Stromal cell of bone marrow (primary cell): ENCODE data around the gene FOXP4.

ENCODE experiments used
- DNase-seq: peaks from one replicate; pipeline ENCODE4 v3.0.0-alpha.2; 2012; ENCODE audit warnings: low read depth

Gene FOXP4

DNA sequence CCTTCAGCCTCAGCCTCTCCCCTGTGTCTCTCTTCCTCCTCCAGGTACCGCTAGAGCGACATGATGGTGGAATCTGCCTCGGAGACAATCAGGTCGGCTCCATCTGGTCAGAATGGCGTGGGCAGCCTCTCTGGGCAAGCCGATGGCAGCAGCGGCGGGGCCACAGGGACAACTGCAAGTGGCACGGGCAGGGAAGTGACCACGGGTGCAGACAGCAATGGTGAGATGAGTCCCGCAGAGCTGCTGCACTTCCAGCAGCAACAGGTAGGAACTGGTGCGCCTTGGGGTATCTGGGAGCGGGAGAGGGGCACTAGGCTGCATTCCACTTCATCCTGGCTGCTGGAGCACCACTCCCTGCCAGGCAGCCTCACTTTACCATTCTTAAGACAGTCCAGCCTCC lies 19.5 kb downstream of the FOXP4 start:
- DNase-seq = no peak

DNA sequence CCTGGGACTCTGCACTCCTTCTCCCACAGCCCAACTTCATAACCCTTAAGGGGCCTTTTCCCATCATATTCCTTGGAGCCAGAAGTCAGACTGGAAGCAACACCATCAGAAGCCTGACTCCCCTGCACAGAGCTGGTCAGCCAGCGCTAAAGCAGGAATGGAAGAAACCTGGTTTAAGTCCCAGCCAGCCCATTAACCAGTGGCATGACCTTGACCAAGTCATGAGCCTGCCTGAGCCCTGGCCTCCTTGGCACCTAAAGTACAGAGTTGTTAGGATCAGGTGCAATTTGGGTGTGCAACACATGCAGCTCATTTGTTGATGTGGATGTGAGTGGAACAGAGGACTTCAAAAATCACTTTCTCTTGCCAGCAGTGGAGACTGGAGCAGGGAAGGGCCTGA lies 20.8 kb downstream of the FOXP4 start:
- no peak for DNase-seq

DNA sequence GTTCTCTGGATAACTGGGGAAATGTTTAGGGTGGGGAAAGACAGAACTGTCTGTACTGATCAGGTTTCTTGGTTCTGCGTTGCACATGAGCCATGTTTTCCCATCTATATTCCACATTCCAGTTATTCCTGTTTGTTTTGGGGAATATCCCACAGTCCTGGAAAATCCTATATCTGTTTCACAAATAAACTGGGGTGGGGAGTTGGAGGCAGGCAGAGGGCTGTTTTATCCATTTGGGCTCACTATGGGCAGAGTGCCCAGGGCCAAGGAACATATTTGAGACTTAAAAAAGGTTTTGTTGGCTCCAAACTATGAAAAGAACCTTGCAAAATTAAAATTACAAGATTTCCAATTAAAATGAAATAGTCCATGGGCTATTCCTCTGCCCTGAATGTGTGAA lies 21.5 kb downstream of the FOXP4 start:
- DNase-seq = no peak

DNA sequence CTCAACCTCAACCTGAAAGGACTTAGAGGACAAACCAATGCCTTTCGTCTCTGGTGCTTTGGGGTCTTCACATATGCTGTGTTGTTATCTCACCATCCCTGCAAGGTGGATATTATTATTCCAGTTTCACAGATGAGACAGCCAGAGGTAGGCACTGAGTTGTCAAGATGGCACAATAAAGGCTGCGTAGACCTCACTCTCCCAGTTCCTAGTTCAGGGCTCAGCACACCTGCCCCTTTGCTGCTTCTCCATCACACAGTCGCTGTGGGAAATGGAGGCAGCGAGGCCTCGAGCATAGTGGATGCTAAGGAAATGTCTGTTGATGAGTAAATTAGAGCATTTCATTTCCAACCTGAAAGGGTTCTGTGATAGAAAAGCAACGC lies 22.0 kb downstream of the FOXP4 start:
- no peak for DNase-seq

DNA sequence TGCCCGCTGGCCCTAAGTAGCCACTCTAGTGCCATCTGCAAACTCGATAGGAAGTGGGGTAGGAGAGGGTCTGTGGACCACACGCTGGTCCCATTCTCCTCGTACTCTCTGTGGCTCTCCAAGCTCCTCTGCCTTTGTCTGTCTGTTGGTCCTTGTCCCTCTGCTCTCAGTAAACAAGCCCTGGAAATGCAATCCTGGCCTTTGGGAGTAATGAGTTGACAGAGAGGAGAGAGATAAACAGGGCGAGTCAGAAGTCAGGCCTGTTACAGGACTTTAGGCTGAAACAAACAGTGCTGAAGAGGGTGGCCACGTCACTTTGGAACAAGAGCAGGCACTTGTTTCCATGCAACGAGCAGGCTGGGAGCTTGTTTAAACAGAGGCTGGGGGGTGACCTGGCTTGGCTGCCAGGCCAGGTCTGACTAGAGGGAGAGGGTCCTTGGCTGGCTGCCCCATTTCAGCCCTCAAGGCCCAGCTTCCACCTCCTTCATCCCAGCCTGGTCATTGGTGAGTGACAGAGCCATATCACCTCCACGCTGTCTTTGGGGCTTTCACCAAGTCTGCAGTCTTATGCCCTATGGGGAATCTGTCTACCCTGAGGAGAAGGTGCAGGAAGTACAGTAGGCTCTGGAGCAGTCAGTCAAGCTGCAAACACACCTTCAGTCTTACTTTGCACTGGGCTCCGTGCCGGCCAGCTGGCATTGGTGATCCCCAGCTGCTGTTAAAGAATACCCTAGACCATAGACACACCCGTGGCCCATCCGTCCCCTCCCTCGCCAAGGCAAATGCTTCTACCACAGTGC lies 22.6 kb downstream of the FOXP4 start:
- no peak for DNase-seq

DNA sequence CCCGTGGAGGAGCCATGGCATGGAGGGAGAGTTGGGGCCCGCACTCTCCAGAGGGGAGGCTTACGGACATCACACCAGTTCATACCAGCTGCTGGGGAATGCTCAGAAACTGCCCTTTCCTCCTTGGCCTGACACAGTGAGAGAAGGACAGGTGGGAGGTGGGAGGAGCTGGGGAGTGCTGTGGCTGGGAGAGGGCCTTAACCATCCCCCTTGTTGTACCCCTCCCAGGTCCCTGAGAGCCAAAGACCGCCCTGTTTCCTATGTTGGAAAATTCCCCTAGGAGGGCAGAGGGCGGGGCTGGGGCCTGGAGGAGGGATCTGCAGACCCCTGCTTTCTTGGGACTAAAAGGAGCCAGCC lies 24.1 kb downstream of the FOXP4 start:
- DNase-seq = no peak

DNA sequence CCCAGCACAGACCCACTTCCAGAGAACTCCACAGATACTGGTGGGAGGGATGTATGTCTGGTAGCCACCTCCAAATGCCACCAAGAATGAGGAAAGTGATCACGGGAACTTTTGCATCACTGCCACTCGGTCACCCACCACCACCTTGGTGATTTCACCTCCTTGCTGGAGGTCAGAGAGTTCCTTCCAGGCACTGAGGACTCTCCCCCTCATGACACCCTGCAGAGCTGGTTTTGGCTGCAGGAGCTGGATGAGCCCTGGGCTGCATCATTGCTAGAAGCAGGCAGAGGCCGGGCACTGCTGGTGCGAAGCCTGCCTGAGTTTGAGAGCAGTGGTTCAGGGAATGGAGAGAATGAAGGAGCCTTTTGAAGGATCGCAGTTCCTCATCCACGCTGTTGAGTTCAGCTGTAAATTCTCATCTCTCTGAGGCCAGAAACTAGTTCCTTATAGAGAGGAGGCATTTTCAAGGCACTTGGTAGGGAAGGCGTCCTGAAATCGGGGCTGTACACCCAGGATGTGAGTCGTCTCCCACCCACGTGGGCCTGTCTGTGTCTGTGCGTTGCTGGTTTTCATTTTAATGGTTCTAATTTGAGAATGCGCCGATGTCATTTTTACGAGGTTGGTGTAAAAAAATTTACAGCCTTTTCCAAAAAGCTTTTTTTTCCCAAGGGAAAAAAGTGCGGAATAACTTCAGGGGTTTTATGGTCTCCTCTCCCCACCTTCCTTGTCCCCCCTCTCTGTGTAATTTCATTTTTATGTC lies 25.0 kb downstream of the FOXP4 start:
- DNase-seq = no peak

DNA sequence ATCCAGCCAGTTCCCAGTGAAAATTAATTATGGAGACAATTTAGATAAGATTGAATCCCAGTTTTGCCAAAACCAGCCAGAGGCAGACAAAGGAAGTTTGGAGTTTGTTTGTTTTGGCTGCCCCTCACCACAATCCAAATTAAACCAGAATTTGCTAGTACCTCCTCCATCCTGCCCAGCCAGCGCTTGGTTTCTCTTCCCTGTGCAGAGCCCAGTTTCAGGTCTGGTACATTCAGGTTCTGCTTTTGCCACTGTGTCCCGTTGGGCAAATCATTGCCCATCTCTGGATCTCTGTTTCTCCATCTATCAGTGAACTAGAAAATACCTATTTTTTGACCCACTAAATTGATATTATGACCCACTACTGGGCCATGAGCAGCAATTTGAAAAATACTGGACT lies 26.4 kb downstream of the FOXP4 start:
- DNase-seq = no peak

DNA sequence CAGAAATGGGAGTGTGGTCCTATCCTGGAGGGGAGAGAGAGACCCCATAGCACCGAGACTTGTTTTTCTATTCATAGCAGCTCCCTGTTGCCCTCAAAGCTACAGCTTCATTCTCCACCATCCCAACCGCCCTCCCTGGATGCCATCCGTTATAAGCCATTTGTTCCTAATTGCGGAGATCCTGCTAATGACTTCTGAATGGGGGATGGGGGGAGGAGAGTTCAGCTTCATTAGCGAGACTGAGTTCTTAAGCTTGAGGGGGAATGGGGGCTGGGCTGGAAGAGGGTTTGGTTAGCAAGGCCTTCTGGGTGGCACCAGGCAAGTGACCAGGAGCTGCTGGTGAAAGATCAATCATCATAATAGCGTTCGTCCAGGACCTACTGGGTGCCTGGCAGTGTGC lies 27.1 kb downstream of the FOXP4 start:
- no peak for DNase-seq

DNA sequence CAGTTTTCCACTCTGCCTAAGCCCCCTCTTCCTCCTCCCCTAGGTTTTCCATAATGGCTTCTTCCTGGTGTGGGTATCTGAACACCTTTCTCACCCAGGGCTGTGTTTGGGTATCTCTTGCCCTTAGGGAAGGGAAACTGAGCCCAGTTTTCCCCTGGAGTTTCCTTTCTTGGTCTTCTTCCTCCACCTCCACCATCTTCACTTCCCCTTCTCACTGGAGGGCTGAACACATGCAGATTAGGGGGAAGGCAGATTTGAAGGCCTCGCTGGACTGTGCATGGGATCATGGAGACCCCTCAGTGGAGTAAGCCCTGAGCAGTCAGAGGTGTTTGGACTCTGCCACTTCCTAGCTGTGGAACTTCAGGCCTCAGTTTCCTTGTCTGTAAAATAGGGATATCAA lies 27.8 kb downstream of the FOXP4 start:
- no peak for DNase-seq

DNA sequence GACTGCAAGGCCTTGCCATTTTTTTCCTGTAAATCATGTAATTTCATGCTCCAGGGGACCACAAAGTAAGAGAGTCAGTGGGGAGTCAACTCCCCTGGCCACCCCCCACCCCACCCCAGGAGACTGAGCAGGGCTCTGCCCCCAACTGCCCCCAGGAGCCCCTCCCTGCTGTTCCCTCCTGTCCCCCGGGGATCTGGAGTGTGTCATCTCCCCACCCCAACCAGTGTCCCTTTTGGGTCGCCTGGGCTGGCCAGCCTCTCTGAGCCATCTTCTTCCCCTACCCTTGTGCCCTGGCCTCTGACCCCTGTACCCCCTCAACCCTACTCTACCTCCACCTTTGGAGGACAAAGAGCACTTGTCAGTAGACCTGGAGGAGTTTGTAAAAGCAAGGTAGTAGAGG lies 29.4 kb downstream of the FOXP4 start:
- no peak for DNase-seq

DNA sequence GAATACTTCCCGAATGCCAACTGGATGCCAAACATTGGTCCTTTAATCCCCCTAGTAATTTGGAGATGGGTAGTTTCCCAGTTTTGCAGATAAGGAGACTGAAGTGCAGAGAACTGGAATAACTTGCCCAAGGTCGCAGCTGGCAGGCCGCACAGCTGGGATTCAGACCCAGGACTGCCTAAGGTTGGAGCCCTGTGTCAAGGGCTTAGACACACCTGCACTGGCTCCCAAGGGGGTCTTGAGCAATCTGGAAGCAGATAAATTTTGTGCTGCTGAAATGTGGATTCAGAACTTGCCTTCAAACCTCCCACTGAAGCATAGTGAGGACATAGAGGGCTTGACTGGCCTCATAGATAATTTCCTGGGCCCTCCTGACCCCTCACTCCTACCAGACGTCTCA lies 30.5 kb downstream of the FOXP4 start:
- DNase-seq = no peak

DNA sequence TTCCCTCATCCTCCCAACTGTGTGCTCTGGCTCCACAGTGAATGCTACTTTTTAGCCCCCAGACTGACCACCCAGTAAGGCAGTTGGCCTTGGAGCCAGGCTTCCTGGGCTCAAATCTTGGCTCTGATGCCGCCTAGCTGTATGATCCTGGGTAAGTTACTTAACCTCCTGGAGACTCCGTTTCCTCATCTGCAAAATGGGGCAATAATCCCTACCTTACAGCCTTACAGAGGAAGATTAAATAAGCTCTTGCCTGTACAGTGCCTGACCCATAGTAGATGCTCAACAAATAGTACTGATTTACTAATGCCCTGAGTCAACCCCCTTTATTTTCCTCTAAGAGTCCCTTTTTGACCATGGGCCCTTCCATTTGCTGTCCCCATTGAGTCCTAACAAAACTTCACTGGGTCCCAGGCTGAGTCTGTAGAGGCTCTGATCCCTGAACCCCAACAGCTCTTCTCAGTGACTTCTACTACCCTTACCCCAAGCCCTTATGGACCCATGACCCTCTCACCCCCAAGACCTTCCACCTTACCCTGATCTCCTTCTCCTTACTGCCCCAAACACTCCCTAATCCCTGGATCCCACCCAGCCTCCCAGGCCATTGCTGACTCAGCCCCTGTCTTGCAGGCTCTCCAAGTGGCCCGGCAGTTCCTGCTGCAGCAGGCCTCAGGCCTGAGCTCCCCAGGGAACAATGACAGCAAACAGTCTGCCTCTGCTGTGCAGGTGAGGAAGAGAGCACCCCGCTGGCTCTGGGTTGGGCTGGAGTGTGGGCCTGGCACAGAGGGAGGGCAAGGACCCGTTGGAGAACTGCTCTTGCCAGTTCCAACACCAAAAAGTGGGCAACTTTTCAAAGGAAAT lies 31.4 kb downstream of the FOXP4 start:
- peak; percentile 6 for DNase-seq

DNA sequence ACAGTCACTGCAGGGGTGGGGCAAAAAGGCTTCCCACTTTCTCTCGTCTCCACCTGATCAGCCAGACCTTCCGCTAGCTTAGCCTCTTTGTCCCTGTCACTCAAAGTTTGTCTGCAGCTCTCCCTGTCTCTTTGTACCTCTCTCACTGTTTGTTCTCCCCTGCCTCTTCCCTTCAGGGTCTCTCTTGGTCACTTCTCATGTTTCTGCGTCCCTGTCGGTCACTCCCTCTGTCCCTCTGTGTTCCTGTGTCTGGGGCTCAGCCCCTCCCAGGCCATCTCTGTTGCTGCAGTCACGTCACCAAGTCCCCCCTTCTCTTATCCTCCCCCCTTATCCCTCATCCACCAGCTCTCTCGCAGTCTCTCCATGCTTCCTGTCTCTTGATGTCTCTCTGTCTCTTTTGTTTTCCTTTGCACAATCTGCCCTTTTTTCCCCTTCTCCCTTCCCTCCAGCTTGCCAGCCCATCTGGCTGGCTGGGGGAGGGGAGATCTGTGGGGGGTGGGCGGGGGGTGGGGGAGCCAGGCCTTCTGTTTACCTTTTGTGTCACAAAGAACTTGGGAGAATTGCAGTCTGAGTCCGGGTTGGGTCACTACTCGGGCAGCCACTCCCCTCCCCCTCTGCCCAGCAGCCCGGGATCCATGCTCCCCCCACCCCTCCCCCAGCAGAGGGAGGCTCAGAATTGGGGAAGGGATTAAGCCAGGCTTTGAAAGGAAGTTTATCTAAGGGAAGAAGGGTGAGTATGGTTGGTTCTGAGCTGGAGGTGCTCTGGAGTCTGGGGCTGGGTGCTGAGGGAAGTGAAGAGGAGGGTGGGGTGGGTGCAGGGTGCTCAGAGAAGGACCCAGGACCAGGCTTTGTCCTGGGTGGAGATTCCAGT lies 32.3 kb downstream of the FOXP4 start:
- DNase-seq = peak; percentile 16

DNA sequence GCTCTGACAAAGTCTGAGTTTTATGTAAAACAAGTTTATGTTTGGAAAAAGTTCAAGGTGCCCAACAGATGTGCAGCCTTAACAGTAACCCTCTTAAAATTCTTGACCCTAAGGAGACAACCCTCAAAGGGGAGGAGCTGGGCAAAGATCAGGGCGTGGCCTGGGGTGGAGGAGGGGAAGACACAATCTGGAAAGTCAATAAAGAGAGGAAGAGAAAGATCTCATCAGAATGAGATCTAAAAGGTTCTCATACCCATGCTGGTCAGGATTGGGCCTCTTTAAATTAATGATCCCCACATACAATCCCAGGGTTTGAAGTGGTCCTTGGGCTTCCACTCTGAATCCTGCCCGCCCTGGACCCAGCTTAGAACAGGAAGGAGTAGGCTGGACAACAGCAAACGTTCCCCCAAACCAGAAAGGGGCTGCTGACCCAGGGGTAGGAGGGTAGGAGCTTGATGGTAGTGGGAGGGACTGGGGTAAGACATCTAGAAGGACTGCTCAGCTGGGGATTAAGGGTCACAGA lies 33.0 kb downstream of the FOXP4 start:
- DNase-seq = no peak

DNA sequence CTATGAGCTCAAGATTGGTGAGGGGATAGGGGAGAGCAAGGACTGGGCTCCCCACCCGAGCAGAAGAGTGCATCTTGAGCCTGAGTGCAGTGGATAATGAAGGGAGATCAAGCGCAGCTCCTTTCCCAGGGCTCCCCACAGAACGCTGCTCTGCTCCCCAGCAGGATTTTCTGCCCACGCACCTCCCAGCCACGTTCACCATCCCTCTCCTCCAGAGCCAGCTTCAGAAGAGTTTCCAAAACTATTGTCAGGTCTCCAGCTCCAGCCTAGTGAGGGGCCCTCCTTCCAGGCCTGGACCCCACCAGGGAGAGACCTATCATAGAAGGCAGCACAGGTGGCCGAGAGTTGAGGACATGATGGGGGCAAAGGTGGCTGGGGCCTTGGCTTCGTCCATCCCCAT lies 34.5 kb downstream of the FOXP4 start:
- DNase-seq = no peak

DNA sequence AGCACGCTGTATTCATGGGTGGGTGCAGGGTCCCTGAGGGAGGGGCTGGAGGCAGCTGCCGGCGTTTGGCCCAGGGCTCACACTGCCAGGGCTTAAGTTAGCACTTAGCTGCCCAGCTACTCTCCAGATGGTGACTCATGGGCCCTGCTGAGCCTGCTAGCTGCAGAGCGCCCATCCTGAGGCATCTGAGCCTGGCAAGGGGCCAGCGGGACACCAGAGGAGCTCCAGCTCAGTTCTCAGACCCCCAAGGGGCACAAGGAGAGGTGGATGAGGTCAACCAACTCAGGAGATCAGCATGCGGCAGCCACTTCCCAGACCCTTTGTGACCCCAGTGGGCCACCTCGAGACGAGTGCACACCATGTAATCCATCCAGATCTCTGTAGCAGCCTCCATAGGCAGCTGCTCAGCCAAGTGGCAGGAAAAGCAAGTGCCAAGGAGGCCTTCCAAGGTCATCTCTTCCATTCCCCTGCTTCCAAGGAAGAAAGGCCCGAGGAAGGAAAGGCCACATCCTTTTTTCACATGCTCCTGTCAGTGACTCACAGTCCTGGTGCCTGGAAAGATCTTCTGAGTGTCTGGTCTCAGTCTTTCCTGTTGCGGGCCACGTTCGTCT lies 35.3 kb downstream of the FOXP4 start:
- DNase-seq = peak; percentile 57

DNA sequence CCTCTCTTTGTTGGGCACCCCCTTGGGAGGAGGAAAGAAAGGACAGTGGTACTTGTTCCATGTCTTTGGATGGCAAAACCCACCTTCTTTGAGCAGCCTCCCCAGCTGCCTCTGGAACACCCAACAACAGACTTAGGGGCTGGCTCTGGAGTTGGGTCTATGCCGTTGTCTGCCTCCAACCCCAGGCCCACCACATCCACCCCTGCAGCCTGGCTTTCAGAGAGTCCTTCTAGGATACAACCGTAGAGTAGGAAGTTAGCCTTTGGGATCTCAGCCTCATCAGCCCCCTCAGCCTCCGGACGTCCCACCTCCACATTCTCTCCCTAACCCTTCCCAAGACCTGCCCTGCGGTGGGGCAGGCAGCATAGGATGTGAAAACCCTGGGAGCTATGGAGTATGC lies 36.4 kb downstream of the FOXP4 start:
- DNase-seq = no peak

DNA sequence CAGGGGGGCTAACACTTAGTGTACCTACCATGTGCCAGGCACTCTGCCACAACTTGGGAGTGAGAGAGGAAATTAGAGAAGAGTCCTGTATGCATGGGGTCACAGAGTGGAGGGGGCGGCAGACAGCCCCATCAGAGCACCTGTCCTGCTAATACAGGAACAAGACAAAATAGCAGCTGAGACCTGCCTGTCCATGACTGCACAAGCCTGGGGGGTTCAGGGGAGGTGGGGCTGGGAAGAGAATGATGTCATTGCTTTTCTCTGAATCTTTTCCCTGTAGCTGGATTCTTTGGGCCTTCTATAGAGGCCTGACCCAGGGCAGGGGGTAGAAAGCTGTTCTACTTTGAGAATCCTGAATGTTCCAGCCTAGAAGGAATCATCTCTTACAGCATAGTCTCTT lies 37.4 kb downstream of the FOXP4 start:
- no peak for DNase-seq

DNA sequence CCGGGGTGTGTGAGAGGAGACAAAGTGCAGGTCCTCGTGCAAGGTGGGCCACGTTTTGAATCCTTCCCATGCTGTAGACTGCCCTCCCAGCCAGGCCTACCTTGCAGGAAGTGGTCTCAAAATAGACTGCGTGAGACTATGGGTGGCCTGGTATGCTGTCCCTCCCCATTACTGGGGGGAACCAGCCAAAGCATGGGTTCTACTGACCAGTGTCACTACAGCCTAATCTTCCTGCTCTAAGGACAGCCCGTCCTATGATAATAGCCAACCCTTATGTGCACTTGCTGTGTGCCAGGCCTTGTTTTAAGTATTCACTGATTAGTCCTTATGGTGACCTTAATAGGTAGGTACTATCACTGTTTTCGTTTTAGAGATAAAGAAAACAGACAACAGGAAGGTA lies 38.0 kb downstream of the FOXP4 start:
- no peak for DNase-seq

DNA sequence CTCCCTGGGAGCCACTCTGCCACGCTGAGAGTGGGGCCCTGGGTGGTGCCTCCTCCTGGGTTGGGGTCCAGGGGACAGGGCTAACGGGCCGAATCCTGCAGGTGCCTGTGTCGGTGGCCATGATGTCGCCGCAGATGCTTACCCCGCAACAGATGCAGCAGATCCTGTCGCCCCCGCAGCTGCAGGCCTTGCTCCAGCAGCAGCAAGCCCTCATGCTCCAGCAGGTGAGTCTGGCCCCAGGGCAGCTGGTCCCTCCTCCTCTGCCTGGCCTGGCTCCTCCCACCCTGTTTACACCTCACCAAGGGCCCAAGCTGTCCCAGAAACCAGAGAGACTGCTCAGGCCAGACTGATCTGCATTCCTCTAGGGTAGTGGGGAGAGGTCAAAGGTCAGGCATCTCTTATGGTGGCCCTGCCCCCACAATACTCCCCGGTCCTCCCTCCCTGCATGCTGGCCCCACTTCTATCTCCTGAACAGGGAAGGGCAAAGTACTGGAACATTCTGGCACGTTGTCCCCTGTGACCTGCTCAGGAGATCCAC lies 38.6 kb downstream of the FOXP4 start:
- no peak for DNase-seq
